GM21526 (cell line): ENCODE results near the gene INTS12.
"Not testable (repeated sequence)": the region's sequence is repeated elsewhere in the genome, so short reads cannot be mapped to it uniquely, and the experiment has no call there.

ENCODE experiments used
- ATAC-seq: cut with Tn5 transposase; IDR thresholded peaks from one replicate; pipeline ENCODE4 v1.9.1; 2021; ENCODE audit warnings: moderate library complexity; ENCODE audit not compliant: unreplicated experiment, low FRiP score

Gene INTS12, protein sequence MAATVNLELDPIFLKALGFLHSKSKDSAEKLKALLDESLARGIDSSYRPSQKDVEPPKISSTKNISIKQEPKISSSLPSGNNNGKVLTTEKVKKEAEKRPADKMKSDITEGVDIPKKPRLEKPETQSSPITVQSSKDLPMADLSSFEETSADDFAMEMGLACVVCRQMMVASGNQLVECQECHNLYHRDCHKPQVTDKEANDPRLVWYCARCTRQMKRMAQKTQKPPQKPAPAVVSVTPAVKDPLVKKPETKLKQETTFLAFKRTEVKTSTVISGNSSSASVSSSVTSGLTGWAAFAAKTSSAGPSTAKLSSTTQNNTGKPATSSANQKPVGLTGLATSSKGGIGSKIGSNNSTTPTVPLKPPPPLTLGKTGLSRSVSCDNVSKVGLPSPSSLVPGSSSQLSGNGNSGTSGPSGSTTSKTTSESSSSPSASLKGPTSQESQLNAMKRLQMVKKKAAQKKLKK

DNA sequence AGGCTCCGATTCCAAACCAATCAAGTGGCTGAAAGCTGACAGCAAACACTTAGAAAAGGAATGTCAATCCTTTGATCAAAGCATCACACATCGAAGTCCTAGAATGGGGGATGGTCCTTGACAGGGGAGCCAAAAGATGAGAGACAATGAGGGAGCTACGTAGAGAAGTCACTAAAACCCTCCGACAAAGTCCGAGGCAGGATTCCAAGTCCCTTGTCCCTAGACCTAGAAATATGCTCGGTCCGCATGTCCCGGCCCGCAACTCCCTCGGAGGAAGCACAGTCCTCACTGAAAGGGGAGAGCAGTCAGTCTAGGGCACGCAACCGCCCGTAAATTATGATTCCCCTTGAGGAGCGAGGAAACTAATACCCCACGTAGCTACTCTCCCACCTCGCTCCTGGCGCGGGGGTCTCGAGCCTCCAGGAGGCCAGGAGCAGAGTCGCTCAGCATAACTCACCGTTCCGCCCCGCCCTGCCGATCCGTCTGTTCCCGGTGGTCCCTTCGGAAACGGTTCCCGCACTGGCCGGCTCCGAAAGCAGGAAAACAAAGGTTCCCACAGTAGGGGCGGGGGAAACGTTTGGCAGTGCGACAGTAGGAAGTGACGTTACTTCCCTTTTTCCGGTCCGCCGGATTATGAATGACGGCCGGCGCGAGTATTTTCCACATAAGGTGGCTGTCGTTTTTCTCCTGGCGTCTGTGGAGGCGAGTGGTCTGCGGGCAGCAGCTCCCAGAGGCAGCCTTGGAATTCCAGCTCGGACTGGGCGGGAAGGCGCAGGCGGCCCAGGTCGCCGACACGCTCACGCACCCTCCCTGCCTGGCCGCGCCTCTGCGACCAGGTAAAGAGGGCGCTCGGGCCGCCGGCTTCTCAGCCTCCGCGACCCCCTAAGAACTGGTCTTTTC is at the start of gene INTS12, which contains the start of gene GSTCD:
Gene INTS12 (minus strand): TSS at position 509 of the 900 bp plus-strand sequence. CDS start 8,684 bp downstream, outside the sequence.
Gene GSTCD (plus strand): TSS at position 604 of the 900 bp plus-strand sequence. CDS start 8,830 bp downstream, outside the sequence.
- peak; percentile 75 for ATAC-seq

DNA sequence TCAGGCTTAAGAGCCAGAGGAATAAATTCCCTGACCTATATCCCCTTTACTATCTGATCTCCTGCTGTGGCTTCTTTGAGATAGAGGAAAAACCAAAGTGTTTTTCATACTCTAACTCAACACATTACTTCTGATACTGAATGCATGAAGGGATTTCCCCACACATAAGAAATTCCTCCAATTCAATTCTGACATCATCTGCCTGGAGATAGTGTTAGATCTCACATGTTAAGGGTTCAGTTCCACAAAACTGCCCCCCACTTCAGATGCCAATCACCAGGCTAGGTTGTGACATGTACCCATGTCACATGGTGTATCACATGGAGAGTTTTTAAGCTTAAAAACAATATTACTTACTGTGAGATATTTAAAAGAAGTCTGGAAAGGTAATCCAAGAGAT is 46.9 kb upstream of the INTS12 start:
- no peak for ATAC-seq

DNA sequence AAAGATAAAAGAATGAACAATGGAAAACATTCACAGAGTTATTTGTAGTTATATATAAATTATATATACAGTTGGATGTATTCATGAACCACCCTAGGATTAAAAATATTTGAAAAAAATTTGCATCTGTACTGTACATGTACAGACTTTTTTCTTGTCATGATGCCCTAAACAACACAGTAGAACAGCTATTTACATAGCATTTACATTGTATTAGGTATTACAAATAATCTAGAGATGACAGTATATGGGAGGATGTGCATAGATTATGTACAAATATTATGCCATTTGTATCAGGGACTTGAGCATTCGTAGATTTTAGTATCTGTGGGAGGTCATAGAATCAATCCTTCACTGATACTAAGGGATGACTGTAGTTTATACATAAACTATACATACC is 44.9 kb upstream of the INTS12 start:
- ATAC-seq, result no peak

DNA sequence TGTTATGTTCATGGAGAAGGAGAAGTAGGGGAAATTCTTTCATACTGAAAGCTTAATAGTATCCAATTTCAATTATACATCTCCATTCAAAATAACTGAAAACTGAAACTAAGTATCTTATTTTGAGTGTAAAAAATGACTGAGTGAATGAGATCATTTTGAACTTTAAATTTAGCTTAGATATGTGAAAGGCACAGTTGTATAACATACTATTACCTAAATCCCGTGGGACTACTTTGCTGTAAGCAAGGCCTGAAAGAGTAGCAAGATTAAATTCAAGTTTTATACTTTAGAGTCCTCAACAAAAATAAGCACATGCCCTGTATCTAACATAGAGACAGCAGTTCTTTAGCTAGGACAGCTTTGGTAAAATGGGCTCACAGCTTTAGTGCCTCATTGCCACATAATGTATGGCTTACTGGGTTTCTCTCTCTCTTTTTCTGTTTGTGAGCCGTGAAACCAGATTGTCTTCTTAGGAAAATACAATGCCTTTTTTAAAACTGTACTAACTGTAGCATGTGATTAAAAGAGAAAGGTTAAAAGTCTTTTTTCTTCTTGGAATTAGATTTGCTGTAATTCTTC is 43.3 kb upstream of the INTS12 start:
- no peak for ATAC-seq

DNA sequence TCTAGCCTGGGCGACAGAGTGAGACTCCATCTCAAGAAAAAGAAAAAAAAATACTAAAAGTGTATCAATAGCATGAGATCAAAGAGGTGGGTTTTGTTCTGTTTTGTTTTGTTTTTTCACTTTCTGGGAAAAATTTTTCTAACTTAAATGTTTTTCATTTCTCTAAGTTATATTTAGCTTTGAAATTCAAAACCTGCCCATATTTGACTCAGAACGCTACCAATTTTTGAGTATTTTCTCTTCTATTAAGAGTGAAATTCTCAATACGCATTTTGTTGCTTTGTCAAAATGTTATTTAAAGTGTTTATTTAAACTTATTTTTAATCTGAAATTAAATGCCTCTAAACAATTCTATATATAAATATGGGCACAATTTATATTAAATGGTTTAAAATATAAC is 39.7 kb upstream of the INTS12 start:
- no peak for ATAC-seq

DNA sequence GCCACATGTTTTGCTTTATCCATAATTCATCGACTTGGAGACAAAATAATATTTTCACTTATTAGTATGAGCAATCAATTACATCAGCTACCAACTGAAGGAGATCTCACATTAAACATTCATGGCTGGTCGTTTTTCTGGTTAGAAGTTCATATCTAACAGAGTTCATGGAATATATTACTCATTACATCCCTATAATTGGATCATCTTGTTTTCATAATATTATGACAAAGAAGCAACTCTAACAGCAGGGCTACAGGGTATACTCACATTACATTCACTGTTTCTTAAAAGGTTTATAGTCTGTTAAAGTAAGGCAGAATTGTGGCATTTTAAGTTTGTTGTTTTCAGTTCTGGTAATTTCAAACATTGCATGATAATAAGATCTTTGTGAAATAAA is 33.1 kb upstream of the INTS12 start:
- no peak for ATAC-seq

DNA sequence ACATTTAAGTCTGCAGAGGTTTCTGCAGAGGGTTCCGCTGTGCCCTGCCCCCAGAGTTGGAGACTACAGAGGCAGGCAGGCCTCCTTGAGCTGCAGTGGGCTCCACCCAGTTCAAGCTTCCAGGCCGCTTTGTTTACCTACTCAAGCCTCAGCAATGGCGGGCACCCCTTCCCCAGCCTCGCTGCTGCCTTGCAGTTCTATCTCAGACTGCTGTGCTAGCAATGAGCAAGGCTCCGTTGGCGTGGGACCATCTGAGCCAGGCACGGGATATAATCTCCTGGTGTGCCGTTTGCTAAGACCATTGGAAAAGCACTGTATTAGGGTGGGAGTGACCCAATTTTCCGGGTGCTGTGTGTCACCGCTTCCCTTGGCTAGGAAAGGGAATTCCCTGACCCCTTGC is 26.7 kb upstream of the INTS12 start:
- not testable (repeated sequence) for ATAC-seq

DNA sequence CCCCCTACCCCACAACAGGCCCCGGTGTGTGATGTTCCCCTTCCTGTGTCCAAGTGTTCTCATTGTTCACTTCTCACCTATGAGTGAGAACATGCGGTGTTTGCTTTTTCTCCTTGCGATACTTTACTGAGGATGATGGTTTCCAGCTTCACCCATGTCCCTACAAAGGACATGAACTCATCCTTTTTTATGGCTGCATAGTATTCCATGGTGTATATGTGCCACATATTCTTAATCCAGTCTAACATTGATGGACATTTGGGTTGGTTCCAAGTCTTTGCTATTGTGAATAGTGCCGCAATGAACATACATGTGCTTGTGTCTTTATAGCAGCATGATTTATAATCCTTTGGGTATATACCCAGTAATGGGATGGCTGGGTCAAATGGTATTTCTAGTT is 21.4 kb upstream of the INTS12 start:
- not testable (repeated sequence) for ATAC-seq

DNA sequence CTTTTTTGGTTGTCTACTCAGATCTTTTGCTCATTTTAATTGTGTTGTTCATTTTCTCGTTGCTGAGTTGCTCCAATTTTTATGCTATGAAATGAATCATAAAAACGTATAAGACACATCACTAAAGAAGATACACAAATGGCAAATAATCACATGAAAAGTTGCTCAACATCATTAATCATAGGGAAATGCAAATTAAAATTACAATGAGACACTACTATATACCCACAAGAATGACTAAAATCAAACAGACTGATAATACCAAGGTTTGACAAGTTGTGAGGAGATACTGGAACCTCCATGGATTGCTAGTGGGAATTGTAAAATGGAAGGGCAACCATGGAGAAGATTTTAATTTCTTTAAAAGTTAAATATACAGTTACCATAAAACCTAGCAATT is 17.1 kb upstream of the INTS12 start:
- no peak for ATAC-seq

DNA sequence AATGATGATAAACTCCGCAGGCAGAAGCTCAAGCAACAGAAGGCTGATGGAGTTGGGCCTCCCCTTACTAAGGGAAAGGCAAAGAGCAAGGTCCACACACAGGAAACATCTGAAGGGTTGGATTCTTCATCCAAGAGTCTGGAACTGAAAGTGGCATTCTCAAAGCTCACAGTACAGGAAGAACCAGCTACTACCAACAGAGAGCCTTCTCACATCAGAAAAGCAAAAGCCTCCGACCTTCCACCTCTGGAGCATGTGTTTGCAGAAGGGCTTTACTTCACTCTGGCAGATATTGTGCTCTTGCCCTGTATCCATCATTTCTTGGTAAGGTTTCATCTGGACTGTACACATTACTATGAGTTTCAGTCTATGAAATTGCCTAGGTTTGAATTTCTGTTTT is 10.7 kb upstream of the INTS12 start:
- ATAC-seq, result no peak

DNA sequence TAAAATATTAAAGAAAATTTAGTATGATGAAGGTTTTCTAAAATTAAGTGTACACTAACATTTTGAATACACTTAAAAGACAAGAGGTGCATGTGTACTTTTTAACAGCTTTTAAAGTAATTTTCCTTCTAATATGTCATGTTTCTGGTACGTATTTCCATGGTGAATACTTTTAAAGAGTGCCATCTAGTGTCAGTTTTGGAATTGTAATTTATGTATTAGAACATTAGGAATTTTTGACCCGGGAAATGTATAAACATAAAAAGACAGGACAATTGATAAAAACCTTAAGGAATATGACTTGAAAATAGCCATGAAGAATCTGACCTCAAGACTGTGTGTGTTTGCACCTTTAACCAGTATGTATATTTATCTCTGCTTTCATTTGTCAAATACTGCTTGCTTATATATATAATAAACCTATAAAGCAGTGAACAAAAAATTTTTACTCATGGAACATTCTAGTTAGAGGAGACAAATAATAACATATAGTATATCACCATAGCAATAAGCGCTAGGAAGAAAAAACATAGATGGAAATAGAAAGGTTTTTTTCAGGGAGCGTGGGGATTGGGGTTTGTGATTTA is 7.3 kb upstream of the INTS12 start:
- ATAC-seq, result no peak

DNA sequence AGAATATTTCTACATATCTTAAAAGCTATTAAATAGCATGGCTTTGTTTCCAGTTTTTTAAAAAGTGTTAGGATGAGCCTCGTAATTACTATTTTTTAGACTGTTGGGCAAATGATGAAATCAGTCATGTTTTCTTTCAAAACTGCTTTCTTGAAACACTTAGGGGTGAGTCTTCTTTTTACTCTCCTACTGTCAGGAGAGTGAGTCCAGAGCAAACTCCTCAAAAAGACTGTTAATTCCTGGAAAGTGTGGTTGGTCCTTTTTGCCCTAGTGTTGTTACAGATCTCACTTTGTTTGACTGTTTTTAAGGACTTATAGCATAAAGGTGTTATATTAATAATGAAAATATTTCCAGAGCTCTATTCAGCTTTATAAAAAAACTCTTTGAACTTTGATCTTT is 6.4 kb upstream of the INTS12 start:
- no peak for ATAC-seq

DNA sequence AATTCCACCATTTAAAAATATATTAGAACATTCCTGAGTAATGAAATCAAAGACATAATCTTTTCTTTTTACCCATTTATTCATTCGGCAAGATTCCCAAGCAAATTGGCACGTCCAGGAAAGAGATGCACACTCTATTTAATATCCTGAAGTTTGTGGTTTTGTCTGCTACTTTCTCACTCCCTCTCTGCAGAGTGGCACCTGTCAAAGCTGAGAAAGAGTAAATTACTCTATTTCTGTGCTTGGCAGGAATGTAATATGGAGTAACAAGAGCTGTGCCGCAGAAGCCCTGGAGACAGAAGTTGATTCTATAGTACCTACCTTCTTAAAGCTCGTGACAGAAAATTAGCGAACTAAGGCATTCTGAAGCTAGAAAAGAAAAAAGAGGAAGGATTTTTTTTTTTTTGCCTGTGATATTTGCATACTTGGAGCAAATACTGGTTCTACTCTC is 5.6 kb upstream of the INTS12 start:
- peak; percentile 72 for ATAC-seq

DNA sequence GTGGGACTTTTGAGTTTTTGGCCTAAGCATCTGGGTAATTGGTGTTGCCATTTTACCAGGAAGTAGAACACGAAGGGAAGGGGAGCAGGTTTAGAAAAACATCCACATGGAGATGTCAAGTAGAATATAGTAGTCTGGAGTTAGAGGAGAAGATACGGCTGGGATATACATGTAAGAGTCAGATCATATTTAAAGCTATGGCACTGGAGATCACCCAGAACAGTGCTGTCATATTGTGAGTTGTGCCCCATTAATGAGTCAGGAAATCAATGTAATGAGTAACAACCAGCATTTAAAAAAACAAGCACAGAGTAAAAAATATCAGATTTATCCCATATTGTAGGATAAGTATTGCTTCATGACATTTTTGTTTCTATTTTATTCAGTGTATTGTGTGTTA is 4.3 kb upstream of the INTS12 start:
- no peak for ATAC-seq

DNA sequence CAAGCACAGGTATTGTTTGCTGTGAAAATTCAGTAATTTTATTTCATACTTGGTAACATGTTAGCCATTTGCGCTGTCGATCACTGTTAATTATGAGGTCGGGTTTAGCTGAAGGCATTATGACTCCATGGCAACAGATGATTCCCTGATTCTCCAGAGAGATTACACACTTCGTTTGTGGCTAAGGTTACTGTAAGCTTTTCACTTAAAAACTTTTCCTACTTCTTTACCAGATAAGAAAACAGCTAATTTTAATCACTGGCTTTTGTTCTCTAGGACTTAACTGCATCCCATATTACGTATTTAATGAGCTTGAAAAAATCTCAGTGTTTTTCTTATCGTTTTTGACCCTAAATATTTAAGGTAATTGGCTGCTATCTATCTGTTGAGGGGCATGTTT is 2.2 kb upstream of the INTS12 start:
- ATAC-seq, result no peak

DNA sequence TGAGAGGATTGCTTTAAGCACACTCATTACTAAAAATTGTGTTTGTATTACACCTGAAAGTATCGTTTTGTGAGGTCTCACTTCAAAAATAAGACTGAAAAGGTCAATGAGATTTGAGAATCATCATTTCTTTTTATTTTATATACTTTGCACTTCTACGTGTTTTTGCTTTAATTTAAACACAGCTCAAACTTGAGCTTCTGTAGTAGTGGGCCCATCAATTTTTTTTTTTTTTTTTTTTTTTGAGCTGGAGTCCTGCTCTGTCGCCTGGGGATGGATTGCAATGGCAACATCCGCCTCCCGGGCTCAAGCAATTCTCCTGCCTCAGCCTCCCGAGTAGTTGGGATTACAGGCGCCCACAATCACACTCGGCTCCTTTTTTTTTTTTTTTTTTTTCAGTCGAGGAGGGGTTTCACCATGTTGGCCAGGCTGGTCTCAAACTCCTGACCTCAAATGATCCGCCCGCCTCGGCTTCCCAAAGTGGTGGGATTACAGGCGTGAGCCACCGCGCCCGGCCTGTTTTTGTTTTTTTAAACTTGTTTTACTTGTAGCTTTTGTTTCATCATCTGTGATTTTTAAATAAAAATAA is 1.6 kb upstream of the INTS12 start:
- ATAC-seq, result no peak

DNA sequence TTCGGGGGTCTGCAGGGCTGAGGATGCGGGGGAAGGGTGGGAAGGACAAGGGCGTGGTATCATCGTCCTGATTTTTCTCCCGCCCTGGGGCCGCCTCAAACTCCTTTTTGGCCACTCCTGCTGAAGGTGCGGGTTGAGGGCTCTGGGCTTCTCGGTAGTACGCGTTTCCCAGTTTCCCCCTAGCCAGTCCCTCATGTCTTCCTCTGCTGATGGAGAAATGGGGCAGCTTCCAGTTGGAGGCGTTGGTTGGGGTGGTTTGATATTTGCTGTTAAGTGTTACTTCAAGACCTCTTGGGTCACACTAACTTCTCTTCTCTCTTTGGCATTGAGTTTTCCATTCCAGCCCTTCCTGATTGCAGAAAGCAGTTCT is 577 bp upstream of the INTS12 start:
- ATAC-seq, result peak; percentile 35

DNA sequence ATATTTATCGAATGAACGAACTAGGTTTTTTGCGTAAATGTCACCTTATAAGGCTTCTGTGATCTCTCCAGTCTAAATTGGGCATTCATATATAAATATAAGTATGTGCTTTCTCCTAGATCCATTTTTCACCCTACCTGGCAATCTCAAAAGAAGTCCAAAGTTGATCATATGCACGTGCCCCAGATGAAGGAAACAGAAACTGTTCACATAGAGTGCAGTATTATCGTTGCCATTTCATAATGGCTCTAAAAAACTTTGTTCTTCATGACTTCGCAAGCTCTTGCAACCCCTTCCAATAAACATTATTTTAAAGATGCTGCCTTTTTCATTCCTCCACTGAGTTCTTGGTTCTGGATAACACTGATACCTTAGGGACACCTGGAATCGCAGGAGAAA is 708 bp downstream of the INTS12 start:
- no peak for ATAC-seq

DNA sequence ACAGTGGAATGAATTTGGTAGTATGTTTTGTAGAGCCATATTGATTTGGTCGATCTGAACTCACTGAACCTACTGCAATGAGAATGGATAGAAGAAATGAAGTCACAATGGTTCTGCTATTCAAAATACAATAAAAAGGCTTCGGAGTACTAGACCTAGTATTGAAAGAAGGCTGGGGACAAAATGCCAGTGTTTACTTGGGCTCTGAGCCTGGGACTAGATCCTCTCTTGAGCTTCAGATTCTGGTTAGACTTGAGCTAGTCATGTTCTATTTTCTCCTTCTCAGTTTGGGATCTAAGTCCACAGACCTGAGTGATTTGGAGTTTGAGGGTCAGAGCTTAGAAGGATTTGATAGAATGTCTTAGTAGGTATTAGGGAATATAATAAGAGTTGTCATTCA is 9.9 kb downstream of the INTS12 start:
- ATAC-seq, result no peak

DNA sequence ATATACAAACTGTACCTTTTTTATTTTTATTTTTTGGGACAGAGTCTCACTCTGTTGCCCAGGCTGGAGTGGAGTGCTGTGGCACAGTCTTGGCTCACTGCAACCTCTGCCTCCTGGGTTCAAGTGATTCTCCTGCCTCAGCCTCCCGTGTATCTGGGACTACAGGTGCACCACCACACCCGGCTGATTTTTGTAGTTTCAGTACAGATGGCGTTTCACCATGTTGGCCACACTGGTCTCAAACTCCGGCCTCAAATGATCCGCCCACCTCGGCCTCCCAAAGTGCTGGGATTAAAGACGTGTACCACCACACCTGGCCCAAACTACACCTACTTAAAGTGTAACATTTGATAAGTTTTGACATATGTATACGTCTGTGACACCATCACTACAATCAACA is 12.7 kb downstream of the INTS12 start:
- not testable (repeated sequence) for ATAC-seq
